ENCODE results near the gene MS4A14.
"Not testable (repeated sequence)": the region's sequence is repeated elsewhere in the genome, so short reads cannot be mapped to it uniquely, and the experiment has no call there.

Gene MS4A14, protein sequence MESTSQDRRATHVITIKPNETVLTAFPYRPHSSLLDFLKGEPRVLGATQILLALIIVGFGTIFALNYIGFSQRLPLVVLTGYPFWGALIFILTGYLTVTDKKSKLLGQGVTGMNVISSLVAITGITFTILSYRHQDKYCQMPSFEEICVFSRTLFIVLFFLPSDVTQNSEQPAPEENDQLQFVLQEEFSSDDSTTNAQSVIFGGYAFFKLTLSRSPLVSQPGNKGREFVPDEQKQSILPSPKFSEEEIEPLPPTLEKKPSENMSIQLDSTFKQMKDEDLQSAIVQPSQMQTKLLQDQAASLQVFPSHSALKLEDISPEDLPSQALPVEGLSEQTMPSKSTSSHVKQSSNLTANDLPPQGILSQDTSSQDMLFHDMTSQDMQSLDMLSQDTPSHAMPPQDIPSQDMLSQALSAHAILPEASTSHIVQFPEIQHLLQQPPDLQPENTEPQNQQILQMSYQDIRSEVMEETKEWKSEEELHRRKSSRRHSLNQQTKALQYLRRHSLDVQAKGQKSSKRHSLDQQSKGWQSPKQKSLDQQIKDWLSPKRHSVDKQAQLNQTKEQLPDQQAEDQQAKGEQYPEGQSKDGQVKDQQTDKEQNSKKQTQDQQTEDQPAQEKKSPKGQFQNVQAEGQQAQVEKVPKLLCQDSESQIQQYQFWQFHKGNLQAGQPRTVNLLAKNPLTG

DNA sequence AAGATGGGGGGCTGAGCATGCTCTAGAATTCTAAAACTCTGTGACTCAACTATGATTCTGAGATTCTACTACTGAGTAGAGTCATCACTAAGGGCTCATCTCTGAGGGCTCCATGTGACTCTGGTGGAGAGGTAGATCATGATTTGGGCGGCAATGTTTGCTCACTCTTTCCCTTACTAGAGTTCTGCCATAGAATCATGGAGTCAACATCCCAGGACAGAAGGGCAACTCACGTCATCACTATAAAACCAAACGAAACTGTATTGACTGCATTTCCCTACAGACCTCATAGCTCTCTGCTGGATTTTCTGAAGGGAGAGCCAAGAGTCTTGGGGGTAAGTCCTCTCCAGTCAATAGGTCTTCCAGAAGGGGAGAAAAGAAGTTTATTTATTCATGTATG is at the start of gene MS4A14:
TSS of gene MS4A14 (plus strand) at position 78 of the 400 bp plus-strand sequence. CDS start at position 198, 120 bp downstream.
- no peak for DNase-seq

DNA sequence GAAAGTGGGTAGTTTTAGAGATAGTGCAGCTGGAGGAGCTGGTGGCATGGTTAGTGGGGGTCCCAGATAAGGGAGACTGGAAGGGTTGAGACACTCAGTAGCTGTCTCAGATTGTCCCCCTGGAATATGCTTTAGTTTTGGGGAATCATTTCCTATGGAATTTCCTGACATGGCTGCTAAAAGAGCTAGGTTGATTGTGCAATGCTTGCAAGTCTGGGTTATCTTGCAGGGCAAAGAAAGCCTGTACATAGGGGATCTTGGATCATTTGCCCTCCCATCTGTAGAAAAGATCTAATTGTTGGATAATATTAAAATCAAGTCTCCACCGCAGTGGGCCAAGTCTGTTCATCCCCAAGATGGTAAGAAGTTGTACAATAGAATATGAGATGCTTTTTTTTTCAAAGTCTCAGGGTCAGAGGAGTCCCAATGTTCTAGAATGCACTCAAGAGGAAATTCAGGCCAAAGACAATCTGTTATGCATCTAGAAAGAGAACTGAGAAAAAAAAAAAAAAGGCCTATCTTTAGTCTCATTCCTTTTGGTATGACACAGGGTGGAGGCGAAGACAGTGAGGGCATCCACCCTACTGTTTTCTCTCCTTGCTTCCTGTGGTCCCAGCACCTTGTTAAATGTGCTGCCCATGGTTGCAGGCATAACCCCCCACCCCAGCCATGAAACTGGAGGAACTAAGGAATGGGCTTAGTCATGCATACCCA is 49.0 kb upstream of the MS4A14 start:
- DNase-seq = no peak

DNA sequence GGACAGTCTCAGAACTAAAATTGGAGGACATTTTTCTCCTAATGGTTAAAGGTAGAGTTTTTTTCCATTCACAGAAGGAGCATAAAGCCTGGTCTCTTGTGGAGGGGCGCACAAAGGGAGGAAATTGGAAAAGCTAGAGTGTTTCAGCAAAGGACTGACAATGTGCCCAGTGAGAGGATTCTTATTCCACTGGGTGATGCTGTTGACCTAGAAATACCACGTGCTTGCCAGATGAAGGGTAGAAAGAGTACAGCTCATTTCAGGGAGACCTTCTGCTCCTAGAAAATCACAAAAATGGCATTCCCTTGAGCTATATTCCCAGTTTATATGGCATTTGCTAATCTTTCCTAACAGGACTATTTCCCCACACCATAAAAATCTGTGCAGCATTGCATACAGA is 48.1 kb upstream of the MS4A14 start:
- no peak for DNase-seq

DNA sequence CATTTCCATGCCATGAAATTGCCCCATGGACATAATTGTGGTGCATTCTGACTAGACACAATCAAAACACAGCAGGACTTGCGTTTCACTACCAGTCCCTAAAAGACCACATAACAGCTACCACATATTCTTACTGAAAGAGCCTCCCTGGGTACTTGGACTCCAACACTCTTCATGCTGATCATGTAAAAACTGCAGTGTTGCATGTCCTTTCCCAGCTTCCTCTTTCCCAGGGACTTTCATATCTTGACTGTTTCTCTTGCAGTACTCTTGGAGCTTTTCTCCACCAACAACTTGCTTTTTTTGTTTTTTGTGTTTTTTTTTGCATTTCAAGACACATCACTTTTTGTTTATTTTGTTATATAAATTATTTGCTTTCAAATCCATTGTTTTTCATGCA is 46.3 kb upstream of the MS4A14 start:
- DNase-seq = no peak

DNA sequence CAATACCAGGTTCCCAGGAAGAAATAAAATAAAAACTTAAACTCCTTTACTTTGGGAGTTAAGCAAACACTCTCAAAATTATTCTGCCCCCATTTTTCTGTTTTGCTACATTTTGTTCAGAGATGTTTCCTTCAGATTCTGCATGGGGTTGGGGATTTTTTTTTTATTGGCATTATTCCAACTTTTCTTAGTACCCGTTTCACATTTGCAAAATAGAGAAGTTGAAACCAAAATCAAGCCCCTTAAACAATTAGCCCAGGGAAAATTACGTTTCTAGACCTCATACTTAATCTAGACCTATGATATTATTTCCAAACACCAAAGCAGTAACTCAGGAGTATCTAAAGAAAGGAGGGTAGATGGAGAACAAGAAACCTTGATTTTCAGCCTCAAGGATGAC is 38.5 kb upstream of the MS4A14 start:
- no peak for DNase-seq

DNA sequence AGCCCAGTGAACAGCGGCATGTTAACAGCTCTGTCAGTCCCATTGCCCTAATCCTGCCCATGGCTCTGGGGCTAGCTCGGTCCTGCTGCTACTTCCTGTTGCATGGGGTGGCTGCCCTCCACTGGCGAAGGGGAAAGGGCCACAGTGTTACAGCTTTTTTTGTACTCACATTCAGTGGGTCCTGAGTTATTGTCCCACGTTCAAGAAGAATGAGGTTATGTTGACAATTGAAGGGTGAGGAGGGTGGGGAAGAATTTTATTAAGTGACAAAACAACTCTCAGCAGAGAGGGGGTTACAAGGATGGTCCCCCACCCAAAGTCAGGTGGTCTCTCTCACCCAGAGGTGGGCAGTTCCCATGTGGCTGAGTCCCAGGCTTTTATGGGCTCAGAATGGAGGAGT is 35.6 kb upstream of the MS4A14 start:
- no peak for DNase-seq

DNA sequence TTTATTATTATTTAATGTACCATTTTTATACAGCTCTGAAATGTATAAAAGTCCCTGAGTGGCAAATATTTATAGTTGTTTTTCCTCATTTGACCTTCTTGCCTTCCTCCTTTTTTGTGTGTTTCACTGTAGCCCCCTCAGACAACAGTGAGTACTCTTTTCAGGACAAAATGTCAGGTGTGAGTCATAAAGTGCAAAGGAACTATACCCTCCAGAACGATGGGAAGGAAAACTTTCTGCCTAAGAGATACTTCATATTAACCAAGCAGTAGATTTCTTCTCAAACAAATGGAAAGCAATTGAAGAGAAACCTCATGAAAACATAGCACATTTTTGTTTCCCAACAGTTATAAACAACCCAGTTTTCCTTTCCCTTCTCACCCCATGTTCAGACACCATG is 34.0 kb upstream of the MS4A14 start:
- no peak for DNase-seq

DNA sequence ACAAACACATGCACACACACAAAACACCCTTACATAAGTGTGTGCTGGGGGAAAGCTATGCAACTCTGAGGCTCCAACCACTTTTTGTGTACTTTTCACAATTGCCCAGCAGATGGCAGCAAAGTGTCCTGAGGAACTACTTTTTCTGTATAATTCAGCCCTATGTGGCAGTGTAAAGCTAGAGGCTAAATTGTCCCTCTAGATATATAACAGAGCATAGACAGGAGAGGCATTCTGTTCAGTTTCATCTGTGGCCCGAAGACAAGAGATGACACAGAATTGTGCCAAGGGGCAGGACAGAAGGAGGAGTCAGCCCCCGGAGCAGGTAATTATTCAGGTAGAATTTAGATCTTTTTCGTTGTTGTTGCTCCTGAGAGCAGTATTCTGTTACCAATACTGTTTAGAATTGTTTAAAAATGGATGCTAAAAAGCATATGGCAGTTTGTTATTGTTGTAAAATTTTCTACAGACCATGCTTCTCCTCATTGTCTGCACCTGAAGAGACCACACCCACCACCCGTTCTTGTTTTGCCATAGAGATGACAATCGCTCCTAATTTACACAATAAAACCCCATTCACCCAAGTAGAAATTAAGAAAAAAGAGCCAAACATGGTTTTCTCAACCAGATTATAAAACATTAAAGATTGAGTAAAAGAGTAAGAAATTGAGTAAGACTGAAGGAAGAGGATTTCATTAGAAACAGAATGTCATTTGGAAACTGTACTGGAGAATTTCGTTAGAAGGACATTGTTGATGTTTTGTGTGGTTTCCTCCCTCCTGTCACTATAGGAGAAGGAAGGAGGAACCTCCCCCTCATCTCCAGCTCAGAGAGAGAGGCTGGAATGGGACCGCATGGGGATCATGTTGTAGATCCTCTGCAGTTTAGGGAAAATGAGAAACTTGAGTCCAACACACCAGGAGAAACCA is 32.5 kb upstream of the MS4A14 start:
- no peak for DNase-seq

DNA sequence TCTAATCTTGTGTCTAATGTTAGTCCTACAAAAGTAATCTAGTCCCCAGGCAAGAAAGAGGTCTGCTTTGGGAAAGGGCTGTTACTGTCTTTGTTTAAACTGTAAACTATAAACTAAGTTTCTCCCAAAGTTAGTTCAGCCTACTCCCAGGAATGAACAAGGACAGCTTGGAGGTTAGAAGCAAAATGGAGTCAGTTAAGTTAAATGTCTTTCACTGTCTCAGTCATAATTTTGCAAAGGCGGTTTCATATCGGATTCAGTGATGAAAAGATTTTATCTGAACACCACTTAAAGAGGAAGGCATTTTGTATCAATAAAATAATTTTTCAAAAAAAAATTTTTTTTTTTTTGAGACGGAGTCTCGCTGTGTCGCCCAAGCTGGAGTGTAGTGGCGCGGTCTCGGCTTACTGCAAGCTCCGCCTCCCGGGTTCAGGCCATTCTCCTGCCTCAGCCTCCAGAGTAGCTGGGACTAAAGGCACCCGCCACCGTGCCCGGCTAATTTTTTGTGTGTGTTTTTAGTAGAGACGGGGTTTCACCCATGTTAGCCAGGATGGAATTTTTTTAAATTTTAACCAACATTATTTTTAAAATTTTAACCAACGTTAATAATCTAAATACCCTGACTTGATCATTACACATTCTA is 29.9 kb upstream of the MS4A14 start:
- DNase-seq = not testable (repeated sequence)

DNA sequence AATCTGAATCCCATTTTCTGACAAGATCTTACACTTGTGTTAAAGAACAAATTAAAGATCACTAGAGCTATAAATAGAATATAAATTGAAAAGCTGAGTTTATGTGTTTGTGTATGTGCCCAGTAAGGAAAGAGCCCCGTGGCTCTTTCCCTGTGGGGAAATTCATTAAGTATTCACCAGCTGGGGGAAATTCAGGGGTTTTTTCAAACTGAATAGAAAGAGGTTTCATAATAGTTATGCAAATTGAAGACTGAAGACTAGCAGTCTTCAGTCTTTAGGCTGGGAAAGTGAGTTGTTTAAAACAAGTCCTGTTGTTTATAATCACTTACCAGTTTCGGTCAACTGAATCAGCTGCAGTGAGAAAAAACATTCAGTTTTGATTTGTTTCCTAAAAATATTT is 29.2 kb upstream of the MS4A14 start:
- no peak for DNase-seq

DNA sequence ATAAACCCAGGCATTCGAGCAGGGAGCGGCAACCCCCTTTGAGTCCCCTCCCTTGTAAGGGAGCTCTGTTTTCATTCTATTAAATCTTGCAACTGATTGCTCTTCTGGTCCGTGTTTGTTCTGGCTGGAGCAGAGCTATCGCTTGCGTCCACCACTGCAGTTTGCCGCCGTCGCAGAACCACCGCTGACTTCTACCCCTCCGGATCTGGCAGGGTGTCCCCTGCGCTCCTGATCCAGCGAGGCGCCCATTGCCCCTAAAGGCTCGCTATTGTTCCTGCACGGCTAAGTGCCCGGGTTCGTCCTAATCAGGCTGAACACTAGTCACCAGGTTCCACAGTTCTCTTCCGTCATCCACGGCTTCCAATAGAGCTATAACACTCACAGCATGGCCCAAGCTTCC is 28.4 kb upstream of the MS4A14 start:
- DNase-seq = no peak

DNA sequence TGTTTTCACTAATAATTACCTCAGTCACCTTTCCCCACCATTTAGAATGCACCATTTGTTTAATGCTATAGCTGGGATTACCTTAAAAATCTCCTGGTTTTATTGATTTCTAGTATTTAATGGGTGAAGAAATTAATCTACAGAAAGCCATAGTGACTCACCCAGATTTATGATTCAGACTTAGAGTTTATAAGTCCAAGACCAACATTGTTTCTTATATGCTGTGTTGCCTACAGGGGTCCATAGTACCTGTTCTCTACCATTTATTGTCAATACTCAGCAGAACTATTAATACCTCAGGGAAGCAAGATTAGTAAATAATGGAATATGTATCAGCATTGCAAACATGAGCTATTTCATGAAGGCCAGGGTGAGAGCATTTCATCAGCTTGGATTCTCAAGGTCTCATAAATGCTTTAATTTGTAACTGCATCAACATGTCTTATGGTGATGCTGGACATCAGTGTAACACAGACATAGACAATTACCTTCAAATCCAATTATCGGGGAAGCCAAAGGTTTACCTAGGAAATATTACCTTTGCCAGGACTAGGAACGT is 25.9 kb upstream of the MS4A14 start:
- no peak for DNase-seq

DNA sequence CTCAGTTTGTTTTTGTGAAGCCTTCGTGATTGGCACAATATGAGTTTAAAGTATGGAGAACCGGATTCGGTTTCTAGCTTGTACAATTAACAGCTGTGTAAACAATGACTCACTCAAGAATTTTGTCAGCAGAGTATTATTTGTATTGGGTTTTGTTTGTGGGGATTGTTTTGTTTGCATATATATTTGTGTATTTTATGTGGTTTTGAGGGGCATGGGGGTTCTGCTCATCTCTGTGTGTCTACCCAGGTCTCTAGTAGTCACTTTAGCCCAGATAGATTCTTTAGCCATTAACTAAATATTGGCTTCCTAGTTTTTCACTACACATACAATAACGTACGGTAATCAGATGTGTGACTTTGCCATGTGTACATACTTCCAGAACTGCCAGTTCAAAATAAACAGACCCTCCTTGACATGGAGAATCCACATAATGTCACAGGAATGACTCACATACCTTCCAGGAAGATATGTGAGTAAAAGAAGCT is 25.4 kb upstream of the MS4A14 start:
- DNase-seq = no peak

DNA sequence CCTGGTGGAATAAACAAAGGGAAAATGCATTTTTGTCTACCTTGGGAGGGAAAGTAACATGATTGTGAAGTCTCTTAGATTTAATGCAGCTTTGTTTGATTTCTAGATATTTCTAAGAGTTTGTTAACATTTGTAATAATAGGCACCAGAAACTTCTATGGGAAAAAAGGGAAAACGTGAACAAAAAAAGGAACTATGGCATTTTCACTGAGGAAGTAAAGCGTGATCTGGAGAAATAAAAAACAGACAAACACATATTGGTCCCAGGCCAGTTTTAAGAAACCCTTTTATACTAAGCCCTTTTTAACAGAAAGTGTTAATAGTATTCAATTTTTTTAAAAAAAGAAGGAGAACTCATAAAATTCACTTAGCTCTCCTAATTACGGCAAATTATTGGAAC is 24.9 kb upstream of the MS4A14 start:
- no peak for DNase-seq

DNA sequence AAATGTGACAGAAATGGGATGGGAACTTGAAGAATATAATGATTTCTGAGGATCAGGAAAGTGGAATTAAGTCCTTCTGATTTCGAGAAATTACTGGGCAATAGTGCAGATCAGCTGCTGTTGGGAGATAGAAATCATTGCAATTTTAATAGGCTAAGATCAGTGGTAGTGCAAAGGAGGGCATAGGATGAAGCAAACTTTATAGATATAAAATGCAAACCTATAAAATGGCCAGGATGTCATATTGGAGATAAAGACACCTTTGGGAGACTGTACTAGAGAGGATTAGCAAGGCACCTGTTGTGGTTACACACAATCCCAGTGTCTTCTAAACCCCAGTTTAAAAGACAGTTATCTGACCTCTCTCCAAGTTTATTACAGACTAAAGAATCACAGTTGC is 24.4 kb upstream of the MS4A14 start:
- no peak for DNase-seq

DNA sequence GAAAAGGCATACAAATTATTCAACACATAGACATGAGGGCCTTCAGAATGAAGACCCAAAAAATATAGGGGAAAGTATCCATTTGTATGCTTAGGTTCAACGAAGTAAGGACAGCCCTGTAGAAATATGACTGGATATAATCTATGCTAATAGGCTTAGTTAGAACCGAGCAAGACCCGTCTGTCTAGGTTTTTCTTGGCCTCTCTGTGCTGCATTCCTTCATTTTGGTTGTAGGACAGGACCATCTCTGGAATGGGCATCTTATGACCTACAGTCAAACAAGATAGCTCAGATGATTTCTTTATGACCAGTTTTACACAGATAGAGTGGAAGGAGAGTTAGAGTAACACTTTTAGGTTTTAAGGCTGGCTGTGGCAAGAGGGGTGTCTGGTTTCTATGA is 23.5 kb upstream of the MS4A14 start:
- no peak for DNase-seq

DNA sequence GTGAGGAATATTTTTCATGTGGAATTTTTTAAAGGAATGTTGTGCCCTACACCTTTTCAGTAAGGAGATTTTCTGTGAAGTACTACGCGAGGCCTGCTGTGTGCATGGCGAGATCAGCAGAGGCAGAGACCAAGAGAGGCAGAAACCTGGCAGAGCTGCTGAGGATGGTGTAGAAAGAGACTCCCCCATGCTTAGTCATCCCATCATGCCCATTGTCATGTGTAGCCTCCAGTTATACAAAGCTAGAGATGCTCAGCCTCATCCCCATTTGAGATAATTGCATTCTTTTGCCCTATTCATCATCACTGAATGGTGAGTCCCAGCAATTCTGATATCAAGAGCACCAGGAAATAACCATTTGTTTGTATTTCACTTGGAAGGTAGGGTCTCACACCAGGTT is 20.9 kb upstream of the MS4A14 start:
- no peak for DNase-seq

DNA sequence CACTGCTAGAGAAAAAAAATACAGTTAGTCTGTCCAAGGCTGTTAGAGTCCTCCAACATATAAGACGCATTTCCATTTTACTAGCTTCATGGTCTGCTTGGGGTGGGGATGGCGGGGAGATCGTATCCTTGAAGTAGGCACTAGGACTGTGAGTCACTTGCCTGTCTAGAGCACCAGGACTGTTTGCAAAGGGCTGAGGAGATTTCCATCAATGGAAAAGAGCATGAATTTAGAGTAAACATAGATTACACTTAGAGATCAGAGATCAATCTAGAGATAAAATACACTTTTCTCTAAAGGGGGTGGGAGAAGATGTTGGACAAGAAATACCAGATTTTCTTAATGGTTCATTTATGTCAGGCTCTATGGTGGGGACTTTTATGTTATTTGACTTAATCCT is 19.7 kb upstream of the MS4A14 start:
- no peak for DNase-seq

DNA sequence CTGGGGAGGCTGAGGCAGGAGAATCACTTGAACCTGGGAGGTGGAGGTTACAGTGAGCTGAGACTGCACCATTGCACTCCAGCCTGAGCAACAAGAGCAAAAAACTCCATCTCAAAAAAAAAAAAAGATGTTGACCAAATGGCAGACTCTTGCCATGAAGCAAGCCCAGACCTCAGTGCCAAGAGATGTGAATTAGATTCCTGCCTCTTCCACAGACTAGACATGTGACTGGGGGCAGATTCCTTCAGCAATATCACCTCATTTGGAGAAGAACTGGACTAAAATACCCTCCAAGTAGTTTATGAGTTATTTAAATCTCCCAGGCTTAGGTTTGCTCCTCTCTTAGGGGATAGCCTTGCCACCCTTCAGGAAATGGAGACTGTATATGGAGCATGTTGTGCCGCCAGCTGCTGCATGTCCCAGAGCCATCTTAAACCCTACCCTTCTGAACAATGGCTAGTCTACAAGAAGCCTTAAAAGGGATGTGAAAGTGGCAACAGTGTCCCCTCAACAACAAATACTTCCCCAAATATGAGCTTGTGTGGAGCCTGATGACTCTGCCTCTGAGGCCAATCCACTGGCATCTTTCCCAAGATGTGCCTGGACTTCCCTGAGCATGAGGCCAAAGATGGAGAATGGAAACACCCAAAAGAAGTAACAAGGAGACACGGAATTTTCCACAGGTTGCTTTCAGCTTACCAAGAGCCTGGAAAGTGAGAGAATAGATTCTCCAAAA is 18.7 kb upstream of the MS4A14 start:
- DNase-seq = no peak

DNA sequence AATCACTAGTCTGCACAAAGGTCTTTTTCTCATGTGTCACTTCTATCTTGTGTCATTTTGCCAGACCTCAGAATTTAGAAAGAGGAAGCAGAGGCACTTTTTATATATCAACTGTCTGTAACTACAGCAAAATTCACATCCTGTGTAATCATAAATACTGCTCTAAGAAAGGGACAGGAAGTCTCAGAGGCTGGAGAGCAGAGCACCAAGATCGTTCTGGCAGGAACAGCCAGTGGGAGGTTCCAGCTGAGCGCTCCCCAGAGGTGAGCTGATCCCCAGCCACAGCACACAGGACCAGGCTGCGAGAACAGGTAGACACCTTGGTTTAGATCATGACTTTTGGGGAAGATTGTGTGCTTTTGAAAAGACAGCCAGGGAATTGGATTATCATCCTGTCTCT is 17.9 kb upstream of the MS4A14 start, which contains the start of gene MS4A7:
TSS of gene MS4A7 (plus strand) at position 179 of the 400 bp plus-strand sequence. CDS start 4,610 bp downstream, outside the sequence.
- no peak for DNase-seq

All from cortex of kidney (tissue), 1 donor.